Measurements from ENCODE around the gene TRIM41. TPM values are rescaled to one million over a fixed set of nuclear protein-coding genes. Genes with fewer than 3 reads are reported as not detected.

The TRIM41 gene
- total and polyA plus RNA-seq, 9 of the 15 experiments (the other 6 are each of a cell fraction or from before 2014, with no cell fraction given): 1.8 to 47.6 (median 20.9) TPM

- peak overlapping the region; percentile 95 to 96 for H3K9ac ChIP-seq (ENCODE audit: insufficient read depth in 1 of 2, low read depth in 2 of 2, low read length in 2 of 2)
- peaks cover 13% of the 10 kb centered on the region for H3K79me2 ChIP-seq (ENCODE audit: control insufficient read depth, insufficient read depth, low read length)
- peaks cover 24 to 68% of the 10 kb centered on the region in 2 experiments; a peak in 4 of 5 replicates for H3K4me1 ChIP-seq (replicated peaks in 1 of 2; ENCODE audit: control insufficient read depth in 2 of 2, insufficient read depth in 2 of 2, low read length in 2 of 2)
- CTCF ChIA-PET (ENCODE audit: low intra/inter-chr PET ratio): interaction anchor here (0.6 kb wide), 1 partner anchor 9 kb away, joined by 3 read pairs; no protein-coding TSS in a partner anchor
- peak overlapping the region; percentile 91 for H3K27ac ChIP-seq (ENCODE audit: extremely low read depth, low read depth, low read length)
- 22% methylated on average over 10 of the region's 12 CpGs for WGBS (ENCODE audit: insufficient coverage, low coverage, missing lambda C conversion rate)
- no peaks in the 10 kb centered on the region; the same call in 2 of the 3 replicates for H3K36me3 ChIP-seq (ENCODE audit: control insufficient read depth, insufficient read depth, low read length)
- no peak for FAIRE-seq
- in situ Hi-C loops (cut with MboI) (no loop called here), intact Hi-C loops (cut with micrococcal nuclease) (no loop called here)
- peak overlapping the region; percentile 67 for H3K4me3 ChIP-seq
- no peaks in the 10 kb centered on the region for H3K9me1 ChIP-seq (ENCODE audit: control insufficient read depth, insufficient read depth, low read length)
- H4K20me1 ChIP-seq (replicated peaks; ENCODE audit: control insufficient read depth, insufficient read depth, low read length): 0 out of 2 replicates have a peak, but pooled peaks cover 3% of the 10 kb centered on the region
- no peak for DNase-seq (ENCODE audit: extremely low read depth in 1 of 4, low spot score in 3 of 4)
- BruUV-seq (replicated peaks): TSS peak; percentile 71
- peak overlapping the region; percentile 83 for H3K4me2 ChIP-seq (ENCODE audit: insufficient read depth, low read length)
- no peak for ATAC-seq
- POLR2A ChIA-PET: interaction anchor here (0.6 to 6.7 kb wide), 11 partner anchors 8 to 52 kb away, joined by 3 to 69 read pairs (median 5); partner anchors contain the start of genes RACK1 and TRIM7
- H3K9me3 ChIP-seq (replicated peaks; ENCODE audit: control insufficient read depth, insufficient read depth, low read depth, low read length): no peaks in the 10 kb centered on the region
- peak overlapping the region; percentile 84; the same call in 1 of the 2 replicates for H2AFZ ChIP-seq (ENCODE audit: low read depth, low read length)
- no peaks in the 10 kb centered on the region for H3K27me3 ChIP-seq (ENCODE audit: control insufficient read depth in 2 of 2, insufficient read depth in 2 of 2, low read length in 2 of 2)
- TF ChIP-seq NKRF (IDR thresholded peaks at IDR 0.05; ENCODE audit: borderline replicate concordance): 0 out of 2 replicates have a peak, but pooled peaks have one; percentile 10
- peak; percentile 69; the same call in 1 of the 2 replicates for TF ChIP-seq ZFP91 (CRISPR knock-in tag; IDR thresholded peaks at IDR 0.05)
- peak; percentile 54 for TF ChIP-seq CHD1 (IDR thresholded peaks at IDR 0.05; ENCODE audit: low read length)
- TF ChIP-seq ZNF511 (CRISPR knock-in tag; IDR thresholded peaks at IDR 0.05): no peak
- no peak for TF ChIP-seq TFE3 (CRISPR knock-in tag; IDR thresholded peaks at IDR 0.05)
- TF ChIP-seq FOXO4 (CRISPR knock-in tag; IDR thresholded peaks at IDR 0.05): no peak
- no peak for TF ChIP-seq ZNF436 (CRISPR knock-in tag; IDR thresholded peaks at IDR 0.05)
- peak; percentile 14; the same call in 1 of the 2 replicates for TF ChIP-seq L3MBTL2 (IDR thresholded peaks at IDR 0.05)
- no peak for TF ChIP-seq PKNOX1 (IDR thresholded peaks at IDR 0.05)
- TF ChIP-seq CAMTA2 (CRISPR knock-in tag; conservative IDR thresholded peaks at IDR 0.05): 0 out of 2 replicates have a peak, but pooled peaks have one; percentile 32
- TF ChIP-seq RUNX1 (IDR thresholded peaks at IDR 0.05; ENCODE audit: low read depth): no peak
- no peak for TF ChIP-seq TAF15 (IDR thresholded peaks at IDR 0.05; ENCODE audit: low read depth, low read length)
Measured at GRCh38 chr5:181192337-181193046, 30.6 kb upstream of the TRIM41 start.

Measured in K562 (cell line).